DND-41 (cell line): ENCODE measurements around the gene DUSP8.
"Not testable (repeated sequence)": the region's sequence is repeated elsewhere in the genome, so short reads cannot be mapped to it uniquely, and the experiment has no call there.

Source experiments
- CTCF ChIP-seq: IDR thresholded peaks from 2 replicates; pipeline ENCODE4 v1.5.1; 2012; ENCODE audit warnings: borderline replicate concordance, low read length, moderate library complexity, mild to moderate bottlenecking; ENCODE audit not compliant: poor library complexity, severe bottlenecking; ENCODE audit errors: extremely low read depth
- EZH2 ChIP-seq: IDR thresholded peaks from 3 replicates; pipeline ENCODE4 v1.6.1; 2012; ENCODE audit warnings: borderline replicate concordance, low read depth, mild to moderate bottlenecking, moderate library complexity, low read length, inconsistent platforms; ENCODE audit not compliant: severe bottlenecking

- not testable (repeated sequence) for TF ChIP-seq CTCF, EZH2
Measured at GRCh38 chr11:1596576-1597121, 24.6 kb upstream of the DUSP8 start.
